ENCODE measurements around the gene USP48.
A peak's percentile ranks its signal among the peaks of the same experiment; 100 is the strongest.

USP48 gene

GRCh38 chr1:21782868-21783678 is at the start of gene USP48:
USP48 (minus strand) TSS chr1:21783149; CDS start chr1:21782957, 192 bp downstream.
- CTCF ChIA-PET: interaction anchor here (0.6 to 1.0 kb wide), 3 partner anchors 11 to 82 kb away, joined by 3 read pairs; no protein-coding TSS in a partner anchor
- DNase-seq (ENCODE audit: low spot score): peak; percentile 95
- TF ChIP-seq CTCF (conservative IDR thresholded peaks at IDR 0.05; ENCODE audit: low read depth): no peak
- POLR2A ChIA-PET (ENCODE audit: low non-redundant PET): interaction anchor here (0.5 to 1.1 kb wide), 3 partner anchors 10 to 268 kb away, joined by 4 to 7 read pairs (median 4); no protein-coding TSS in a partner anchor
- peak within 1 kb of the TSS; percentile 98 for H3K27ac ChIP-seq

GRCh38 chr1:21831454-21831970 is 48.6 kb upstream of the USP48 start:
- no peak for DNase-seq (ENCODE audit: low spot score)
- peak overlapping the region; percentile 2; the same call in 1 of the 2 replicates for H3K27ac ChIP-seq
- TF ChIP-seq CTCF (conservative IDR thresholded peaks at IDR 0.05; ENCODE audit: low read depth): no peak
- ChIA-PET CTCF (interaction anchor here (0.6 kb wide), 1 partner anchor 57 kb away, joined by 3 read pairs; no protein-coding TSS in a partner anchor), POLR2A (ENCODE audit: low non-redundant PET) (no interaction called here)

- POLR2A ChIA-PET (ENCODE audit: low non-redundant PET): interaction anchor here (0.9 kb wide), 1 partner anchor 26 kb away, joined by 3 read pairs; no protein-coding TSS in a partner anchor
- no peak for DNase-seq (ENCODE audit: low spot score)
- H3K27ac ChIP-seq: no peak overlapping the region
- CTCF ChIA-PET: interaction anchor here (0.6 kb wide), 1 partner anchor 58 kb away, joined by 3 read pairs; no protein-coding TSS in a partner anchor
- no peak for TF ChIP-seq CTCF (conservative IDR thresholded peaks at IDR 0.05; ENCODE audit: low read depth)
Measured at GRCh38 chr1:21830792-21831453, 48.0 kb upstream of the USP48 start.

GRCh38 chr1:21829294-21829693 is 46.3 kb upstream of the USP48 start:
- H3K27ac ChIP-seq: no peak overlapping the region
- no peak for TF ChIP-seq CTCF (conservative IDR thresholded peaks at IDR 0.05; ENCODE audit: low read depth)
- ChIA-PET POLR2A (ENCODE audit: low non-redundant PET) (no interaction called here), CTCF (interaction anchor here (0.6 kb wide), 1 partner anchor 15 kb away, joined by 3 read pairs; no protein-coding TSS in a partner anchor)
- DNase-seq (ENCODE audit: low spot score): no peak

- TF ChIP-seq CTCF (conservative IDR thresholded peaks at IDR 0.05; ENCODE audit: low read depth): no peak
- H3K27ac ChIP-seq: no peak overlapping the region
- DNase-seq (ENCODE audit: low spot score): no peak
- ChIA-PET CTCF (no interaction called here), POLR2A (ENCODE audit: low non-redundant PET) (no interaction called here)
Measured at GRCh38 chr1:21828506-21829210, 45.7 kb upstream of the USP48 start.
